Globus pallidus (tissue), 1 donor: ENCODE measurements around the gene EFCAB5.
"Not testable (repeated sequence)": the region's sequence is repeated elsewhere in the genome, so short reads cannot be mapped to it uniquely, and the experiment has no call there.

Experiments
- DNase-seq: peaks from one replicate; pipeline ENCODE4 v3.0.0-alpha.2; 2015; ENCODE audit warnings: low spot score

Gene EFCAB5

DNA sequence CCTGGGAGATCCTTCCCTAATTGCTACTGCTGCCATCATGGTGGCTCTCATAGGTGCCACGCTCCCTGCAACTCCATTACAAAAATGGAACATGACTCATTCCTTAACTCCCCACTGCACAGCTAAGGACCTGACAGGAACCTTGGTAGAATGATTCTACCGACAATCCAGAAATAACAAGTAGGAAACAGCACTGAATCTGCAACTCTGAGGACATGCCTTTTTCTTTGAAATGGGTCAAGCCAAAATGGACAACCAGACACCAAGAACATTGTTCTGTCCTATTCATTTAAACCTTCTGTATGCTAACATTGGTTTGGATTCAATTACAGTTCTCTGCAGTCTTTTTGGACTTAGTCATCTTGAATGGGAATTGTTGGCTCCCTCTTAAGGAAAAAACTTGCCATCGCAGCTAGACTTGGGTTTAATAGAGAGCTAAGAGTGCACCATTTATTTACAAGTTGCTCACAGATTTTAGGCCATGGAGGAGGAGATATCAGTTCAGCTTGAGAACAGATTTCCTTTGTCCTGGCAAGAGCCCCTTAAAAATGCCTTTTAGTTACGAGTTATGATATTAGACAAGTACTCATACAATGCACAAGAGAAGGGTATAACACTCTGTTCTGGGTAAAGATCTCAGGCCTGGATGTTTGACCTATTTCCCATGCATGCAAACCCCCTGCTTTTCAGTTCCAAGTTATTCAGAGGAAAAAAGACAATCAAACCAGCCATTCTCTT is 154.2 kb downstream of the EFCAB5 start:
- no peak for DNase-seq

- no peak for DNase-seq
These were observed 160.4 kb downstream of the EFCAB5 start for GRCh38 chr17:30101686-30102390.

DNA sequence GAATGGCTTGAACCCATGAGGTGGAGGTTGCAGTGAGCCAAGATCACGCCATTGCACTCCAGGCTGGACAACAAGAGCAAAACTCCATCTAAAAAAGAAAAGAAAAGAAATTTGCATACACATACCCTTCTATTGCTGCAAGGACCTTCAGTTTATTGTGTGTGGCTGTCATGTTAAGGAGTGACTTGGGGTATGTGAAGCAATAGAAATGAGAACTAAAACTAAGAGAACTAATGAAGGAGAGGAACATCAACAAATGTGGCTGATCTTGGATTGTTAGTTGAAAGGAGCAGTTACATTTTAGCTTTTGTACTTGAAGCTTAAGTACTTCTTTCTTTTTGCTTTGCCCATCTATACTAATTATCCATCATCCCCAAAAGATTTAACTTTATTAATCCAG is 162.5 kb downstream of the EFCAB5 start:
- no peak for DNase-seq

- DNase-seq: peak; percentile 79
These were observed 163.3 kb downstream of the EFCAB5 start for GRCh38 chr17:30104575-30105339.

- no peak for DNase-seq
These were observed 171.4 kb downstream of the EFCAB5 start for GRCh38 chr17:30112794-30113193.

DNA sequence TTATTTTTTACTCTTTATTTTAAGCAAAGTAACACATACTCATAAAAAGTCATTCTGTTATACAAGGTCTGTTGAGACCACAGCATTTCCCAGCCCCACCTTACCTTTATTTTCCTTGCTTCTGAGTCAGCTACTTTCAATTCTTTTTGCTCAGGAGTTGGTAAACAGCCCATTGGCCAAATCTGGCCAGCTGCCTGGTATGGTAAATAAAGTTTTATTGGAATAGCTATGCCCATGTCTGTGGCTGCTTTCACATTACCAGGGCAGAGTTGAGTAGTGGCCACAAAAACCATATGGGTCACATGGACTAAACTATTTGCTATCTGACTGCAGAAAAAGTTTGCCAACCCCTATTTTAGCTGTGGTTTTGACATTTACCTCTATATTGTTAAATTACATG is 171.8 kb downstream of the EFCAB5 start:
- no peak for DNase-seq

GRCh38 chr17:30116345-30116660 is 174.9 kb downstream of the EFCAB5 start:
- DNase-seq: no peak

DNA sequence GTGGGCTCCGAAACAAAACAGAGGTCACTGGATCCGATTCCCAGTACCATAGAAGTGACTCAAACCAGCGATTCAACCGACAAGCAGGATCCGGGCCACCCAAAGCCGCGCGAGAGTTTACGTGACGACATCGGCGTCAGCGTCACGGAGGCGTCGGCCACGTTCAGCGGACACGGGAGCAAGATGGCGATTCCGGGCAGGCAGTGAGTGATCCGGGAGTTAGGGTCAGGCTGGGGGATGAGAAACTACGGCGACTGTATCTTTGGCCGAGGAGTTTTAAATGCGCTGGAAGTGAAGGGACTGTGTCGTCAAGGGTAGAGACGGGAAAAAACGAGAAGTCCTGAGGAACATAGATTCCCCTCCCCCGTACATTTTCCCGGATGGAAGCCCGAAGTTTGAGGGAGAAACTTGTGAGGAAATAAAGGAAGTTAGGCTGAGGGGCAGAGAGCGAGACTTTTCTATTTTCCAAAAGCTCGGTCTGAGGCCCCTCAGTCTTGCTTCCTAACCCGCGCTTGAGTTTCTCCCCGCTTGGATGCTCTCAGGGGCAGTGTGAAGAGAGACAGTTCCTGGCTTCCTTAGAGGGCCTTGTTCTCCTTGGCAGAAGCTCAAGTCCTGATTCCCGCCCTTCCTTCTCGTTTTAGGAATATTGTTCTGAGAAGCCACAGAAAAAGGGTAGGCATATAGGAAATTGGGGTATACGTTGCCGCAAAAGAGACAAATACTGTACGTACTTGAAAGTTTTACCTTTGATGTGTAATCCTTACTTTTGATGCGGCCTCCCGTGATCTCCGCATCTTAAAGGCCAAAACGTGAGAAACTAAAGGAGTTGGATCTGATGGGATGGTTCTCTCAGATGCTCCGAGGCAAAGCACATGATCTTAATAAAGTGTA is 175.5 kb downstream of the EFCAB5 start, which contains the start of gene NSRP1:
Gene NSRP1, plus strand, starts transcription at position 156 of the 891 bp plus-strand sequence. Its CDS starts 28 bp downstream, at position 184.
- DNase-seq: peak; percentile 87

- DNase-seq: no peak
These were observed 176.2 kb downstream of the EFCAB5 start for GRCh38 chr17:30117675-30118081.

GRCh38 chr17:30118635-30119034 is 177.2 kb downstream of the EFCAB5 start:
- not testable (repeated sequence) for DNase-seq

- DNase-seq: no peak
These were observed 182.9 kb downstream of the EFCAB5 start for GRCh38 chr17:30124273-30124796.

DNA sequence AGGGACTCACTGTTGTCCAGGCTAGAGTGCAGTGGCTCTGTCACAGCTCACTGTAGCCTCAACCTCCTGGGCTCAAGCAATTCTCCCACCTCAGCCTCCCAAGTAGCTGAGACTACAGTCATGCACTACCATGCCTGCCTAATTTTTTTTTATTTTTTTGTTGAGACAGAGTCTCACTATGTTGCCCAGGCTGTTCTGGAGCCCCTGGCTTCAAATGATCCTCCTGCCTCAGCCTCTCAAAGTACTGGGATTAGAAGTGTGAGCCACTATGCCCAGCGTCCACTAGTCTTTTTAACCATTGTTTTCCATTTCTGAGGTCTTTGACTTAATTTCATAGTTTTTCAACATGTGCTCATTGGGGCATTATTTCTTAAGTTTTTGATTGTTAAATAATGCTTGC is 188.7 kb downstream of the EFCAB5 start:
- DNase-seq: no peak

DNA sequence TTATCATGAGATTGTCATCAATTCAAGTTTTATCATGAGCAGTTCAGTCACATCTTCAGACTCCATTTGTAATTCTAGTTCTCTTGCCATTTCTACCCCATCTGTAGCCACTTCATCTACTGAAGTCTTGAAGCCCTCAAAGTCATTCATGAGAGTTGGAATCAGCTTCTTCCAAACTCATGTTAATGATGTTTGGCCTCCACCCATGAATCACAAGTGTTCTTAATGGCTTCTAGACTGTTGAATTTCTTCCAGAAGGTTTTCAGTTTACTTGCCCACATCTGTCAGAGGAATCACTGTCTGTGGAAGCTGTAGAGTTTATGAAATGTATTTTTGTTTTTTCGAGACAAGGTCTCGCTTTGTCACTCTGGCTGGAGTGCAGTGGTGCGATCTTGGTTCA is 191.2 kb downstream of the EFCAB5 start:
- DNase-seq: no peak

DNA sequence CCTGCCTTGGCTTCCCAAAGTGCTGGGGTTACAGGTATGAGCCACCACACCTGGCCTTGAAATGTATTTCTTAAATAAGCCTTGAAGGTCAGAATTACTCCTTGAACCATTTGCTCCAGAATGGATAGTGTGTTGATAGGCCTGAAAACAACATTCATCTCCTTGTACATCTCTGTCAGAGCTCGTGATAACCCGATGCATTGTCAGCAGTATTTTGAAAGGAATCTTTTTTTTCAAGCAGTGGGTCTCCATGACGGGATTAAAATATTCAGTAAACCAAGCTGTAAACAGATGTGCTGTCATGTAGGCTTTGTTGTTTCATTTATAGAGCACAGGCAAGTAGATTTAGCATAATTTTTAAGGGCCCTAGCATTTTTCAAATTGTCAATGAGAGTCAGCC is 191.8 kb downstream of the EFCAB5 start:
- no peak for DNase-seq

GRCh38 chr17:30134551-30134950 is 193.1 kb downstream of the EFCAB5 start:
- no peak for DNase-seq

DNA sequence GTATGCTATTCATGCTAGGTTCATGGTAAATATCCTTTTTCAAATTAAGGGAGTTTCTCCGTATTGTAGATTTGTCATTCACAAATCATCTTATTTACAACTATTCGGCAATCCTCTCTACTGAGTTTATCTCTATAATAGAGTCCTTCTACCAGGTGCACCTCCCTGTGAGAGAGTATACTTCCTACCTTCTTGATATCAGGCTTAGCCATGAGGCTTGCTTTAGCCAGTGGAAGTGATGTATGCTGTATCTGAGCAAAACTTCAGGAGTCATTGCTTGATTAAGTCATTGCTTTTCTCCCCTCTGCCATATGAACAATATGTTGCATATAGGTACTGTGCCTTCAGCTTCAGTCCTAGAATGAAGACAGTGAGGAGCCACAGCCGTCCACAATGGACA is 195.7 kb downstream of the EFCAB5 start:
- DNase-seq: no peak

- DNase-seq: not testable (repeated sequence)
These were observed 206.4 kb downstream of the EFCAB5 start for GRCh38 chr17:30147860-30148259.

- no peak for DNase-seq
These were observed 206.9 kb downstream of the EFCAB5 start for GRCh38 chr17:30148376-30148775.

GRCh38 chr17:30151471-30151870 is 210.0 kb downstream of the EFCAB5 start:
- DNase-seq: no peak

GRCh38 chr17:30153463-30153862 is 212.0 kb downstream of the EFCAB5 start:
- no peak for DNase-seq

- DNase-seq: no peak
These were observed 214.0 kb downstream of the EFCAB5 start for GRCh38 chr17:30155389-30155788.
